GM12875 (cell line): ENCODE measurements around the gene SNAPC4.
"Not testable (repeated sequence)": the region's sequence is repeated elsewhere in the genome, so short reads cannot be mapped to it uniquely, and the experiment has no call there.

Source experiments
- H3K4me3 ChIP-seq: one replicate; pipeline ENCODE4 v1.5.1; 2011; ENCODE audit warnings: low read depth, low read length, control low read depth
- CTCF ChIP-seq: IDR thresholded peaks from 2 replicates; pipeline ENCODE4 v1.5.1; 2011; ENCODE audit warnings: low read depth, mild to moderate bottlenecking, control low read depth, inconsistent platforms, low read length, moderate library complexity, borderline replicate concordance; ENCODE audit not compliant: insufficient read depth

SNAPC4 gene

DNA sequence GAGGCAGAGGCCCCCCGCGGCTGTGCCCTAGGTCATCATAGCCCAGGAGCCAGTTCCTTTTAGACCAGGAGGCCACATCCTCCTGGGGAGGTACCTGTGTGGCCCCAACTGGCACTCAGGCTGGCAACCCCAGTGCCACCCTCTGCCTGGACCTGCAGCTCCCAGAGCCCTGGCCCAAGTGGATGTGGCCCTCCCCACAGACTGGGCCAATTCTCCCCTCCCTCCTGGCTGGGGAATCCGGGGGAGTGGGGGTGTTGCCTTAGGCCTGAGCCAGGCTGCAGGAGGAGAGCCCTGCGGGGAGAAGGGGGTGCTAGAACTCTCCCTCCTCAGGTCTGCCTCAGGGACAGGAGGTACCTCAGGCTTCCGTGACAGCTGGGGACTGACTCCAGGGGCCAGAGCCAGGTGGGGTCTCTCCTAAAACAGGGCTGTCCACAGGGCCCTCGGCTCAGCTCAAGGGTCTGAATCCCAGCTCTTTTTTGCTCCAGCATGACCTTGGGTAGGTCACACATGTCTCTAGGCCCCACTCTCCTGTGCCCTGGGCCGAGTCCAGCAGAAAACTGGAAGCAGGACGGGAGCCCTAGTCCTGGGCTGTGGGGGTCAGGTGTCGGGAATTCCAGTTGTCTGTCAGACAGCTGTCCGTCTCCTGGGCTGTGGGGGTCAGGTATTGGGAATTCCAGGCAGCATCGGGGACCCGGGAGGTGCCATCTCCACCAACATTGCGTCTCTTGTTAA lies 46.0 kb downstream of the SNAPC4 start:
- TF ChIP-seq CTCF = no peak
- H3K4me3 ChIP-seq = no peak overlapping the region

DNA sequence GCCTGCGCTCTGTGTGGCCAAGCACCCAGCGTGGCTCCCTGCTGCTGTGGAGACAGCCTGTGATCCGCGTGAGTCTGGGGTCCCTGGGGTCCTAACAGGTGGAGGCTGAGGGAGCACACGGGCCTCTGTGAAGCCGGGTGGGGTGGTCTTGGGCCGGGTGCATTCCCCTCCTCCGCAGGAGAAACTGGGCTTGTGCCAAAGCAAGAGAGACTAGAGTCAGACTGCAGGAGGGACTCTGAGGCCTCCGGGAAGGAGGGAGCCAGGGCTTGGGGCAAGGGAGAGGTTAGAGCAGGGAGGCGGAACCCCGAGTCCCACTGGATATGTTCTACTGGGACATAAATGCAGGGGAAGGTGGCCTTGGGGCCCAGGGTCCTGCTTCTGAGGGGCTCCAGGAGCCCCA lies 46.9 kb downstream of the SNAPC4 start:
- no peak for TF ChIP-seq CTCF
- H3K4me3 ChIP-seq = no peak overlapping the region

- TF ChIP-seq CTCF = no peak
- H3K4me3 ChIP-seq = no peak overlapping the region
Observed at GRCh38 chr9:136352682-136353081, 47.3 kb downstream of the SNAPC4 start.

DNA sequence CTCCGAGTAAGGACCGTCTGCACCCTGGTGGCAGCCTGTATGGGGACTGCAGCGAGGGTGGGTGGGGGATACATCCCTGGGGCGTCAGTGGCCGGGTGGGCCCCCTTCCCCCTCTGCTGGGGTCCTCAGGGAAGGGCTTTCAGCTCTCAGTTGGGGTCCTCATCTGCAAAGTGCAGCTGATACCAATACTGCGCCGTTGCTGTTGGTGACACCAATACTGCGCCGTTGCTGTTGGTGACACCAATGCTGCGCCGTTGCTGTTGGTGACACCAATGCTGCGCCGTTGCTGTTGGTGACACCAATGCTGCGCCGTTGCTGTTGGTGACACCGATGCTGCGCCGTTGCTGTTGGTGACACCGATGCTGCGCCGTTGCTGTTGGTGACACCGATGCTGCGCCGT lies 48.1 kb downstream of the SNAPC4 start:
- not testable (repeated sequence) for H3K4me3 ChIP-seq

- TF ChIP-seq CTCF = no peak
Observed at GRCh38 chr9:136351252-136351800, 48.6 kb downstream of the SNAPC4 start.

More at GRCh38 chr9:136351252-136351800, 48.6 kb downstream of the SNAPC4 start:
- no peak overlapping the region for H3K4me3 ChIP-seq
